ENCODE measurements around the gene RRAGC.
"Not testable (repeated sequence)": the region's sequence is repeated elsewhere in the genome, so short reads cannot be mapped to it uniquely, and the experiment has no call there.

Gene RRAGC

DNA sequence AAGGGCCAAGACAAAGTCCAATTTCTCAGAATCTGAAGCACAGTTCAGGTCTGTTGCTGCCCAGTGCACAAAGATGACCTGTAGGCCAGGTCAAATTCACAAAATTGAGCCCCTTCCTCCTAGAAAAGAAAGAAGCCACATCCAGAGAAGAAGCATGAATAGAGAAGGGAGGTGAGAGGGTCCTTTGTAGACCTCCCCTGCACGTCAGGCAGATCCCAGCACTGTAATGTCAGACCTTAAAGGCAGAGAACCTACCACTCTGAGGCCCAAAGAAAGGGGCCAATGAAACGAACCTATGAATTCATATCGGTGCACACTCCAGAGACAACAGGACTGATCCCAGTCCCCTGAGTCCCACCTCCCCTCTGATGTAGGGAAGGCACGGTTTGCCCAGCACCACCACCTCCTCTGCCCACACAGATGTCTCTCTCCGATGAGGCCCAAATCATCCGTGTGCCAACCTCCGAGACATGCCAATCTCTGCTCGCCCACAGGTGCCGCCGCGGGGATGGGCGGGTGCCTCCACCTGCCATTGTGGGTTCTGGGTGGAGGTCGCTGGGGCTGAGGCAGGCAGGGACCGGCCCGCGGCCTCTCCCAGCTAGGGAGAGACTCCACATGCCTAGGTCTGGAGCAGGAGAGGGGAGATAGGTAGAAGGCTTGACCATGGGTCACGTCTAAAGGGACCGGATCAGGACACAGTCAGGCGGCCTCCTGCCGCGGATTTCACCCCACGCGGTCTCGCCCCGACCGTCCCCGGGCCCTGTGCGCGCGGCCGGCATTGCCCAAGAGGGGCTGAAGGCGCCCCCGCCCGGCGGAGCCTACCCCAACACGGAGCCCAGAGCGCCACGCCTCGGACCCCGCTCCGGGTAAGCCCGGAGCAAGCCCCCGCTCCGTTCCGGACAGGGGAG is 42.1 kb downstream of the RRAGC start:
- H3K4me3 ChIP-seq (ENCODE audit: low read length) = peak overlapping the region; percentile 78; the same call in 1 of the 2 replicates
- no peaks in the 10 kb centered on the region; the same call in 1 of the 2 replicates for H3K4me1 ChIP-seq (ENCODE audit: control insufficient read depth, insufficient read depth, low read length)
- H3K9me3 ChIP-seq (ENCODE audit: control insufficient read depth, insufficient read depth, low read length) = no peaks in the 10 kb centered on the region
- H3K36me3 ChIP-seq (ENCODE audit: control insufficient read depth, insufficient read depth, low read length) = no peaks in the 10 kb centered on the region
- H3K27me3 ChIP-seq (ENCODE audit: control insufficient read depth, insufficient read depth, low read length) = no peaks in the 10 kb centered on the region; the same call in 1 of the 2 replicates
- no peak for DNase-seq (ENCODE audit: low read depth, low spot score)
- no CpG with 5 or more reads among the region's 45 CpGs for WGBS (ENCODE audit: insufficient coverage, insufficient read length)
- H3K27ac ChIP-seq (ENCODE audit: low read length) = no peak overlapping the region

DNA sequence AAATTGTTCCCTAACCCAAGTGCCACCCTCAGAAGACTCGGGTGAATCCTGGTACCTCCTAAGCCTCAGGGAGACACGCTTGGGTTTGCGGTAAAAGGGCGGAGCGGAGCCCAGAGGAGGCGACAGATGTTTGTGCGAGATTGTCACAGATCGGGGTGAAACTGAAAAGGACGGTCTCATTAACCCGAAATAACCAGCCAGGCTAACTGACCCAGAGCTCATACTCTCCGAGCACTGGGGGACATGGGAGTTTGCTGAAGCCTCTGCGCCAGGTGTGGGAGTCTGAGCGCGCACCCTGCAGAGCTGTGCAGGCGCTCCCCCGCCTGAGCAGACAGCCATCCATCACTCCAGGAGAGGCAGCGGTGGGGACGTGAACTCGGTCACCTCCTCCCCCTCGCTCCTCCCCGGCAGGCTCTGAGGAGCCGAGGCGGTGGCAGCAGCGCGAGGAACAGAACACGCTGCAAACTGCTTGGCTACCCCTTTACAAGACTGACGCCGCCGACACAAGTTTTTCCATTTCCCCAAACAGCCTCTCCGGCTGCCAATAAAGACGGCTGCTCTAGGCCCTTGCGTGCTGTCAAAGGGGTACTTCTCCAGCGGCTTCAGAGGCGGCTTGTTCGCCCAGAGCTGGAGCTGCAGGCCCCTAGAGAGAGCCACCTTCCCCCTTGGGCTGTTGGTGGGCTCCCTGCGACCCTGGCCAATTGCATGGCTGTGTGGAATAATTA is 43.5 kb downstream of the RRAGC start:
- DNase-seq (ENCODE audit: low read depth, low spot score) = no peak
- H3K9me3 ChIP-seq (ENCODE audit: control insufficient read depth, insufficient read depth, low read length) = no peaks in the 10 kb centered on the region
- WGBS (ENCODE audit: insufficient coverage, insufficient read length) = no CpG with 5 or more reads among the region's 36 CpGs
- H3K4me3 ChIP-seq (ENCODE audit: low read length) = no peak overlapping the region
- no peaks in the 10 kb centered on the region for H3K36me3 ChIP-seq (ENCODE audit: control insufficient read depth, insufficient read depth, low read length)
- no peaks in the 10 kb centered on the region; the same call in 1 of the 2 replicates for H3K4me1 ChIP-seq (ENCODE audit: control insufficient read depth, insufficient read depth, low read length)
- H3K27ac ChIP-seq (ENCODE audit: low read length) = no peak overlapping the region
- no peaks in the 10 kb centered on the region; the same call in 1 of the 2 replicates for H3K27me3 ChIP-seq (ENCODE audit: control insufficient read depth, insufficient read depth, low read length)

DNA sequence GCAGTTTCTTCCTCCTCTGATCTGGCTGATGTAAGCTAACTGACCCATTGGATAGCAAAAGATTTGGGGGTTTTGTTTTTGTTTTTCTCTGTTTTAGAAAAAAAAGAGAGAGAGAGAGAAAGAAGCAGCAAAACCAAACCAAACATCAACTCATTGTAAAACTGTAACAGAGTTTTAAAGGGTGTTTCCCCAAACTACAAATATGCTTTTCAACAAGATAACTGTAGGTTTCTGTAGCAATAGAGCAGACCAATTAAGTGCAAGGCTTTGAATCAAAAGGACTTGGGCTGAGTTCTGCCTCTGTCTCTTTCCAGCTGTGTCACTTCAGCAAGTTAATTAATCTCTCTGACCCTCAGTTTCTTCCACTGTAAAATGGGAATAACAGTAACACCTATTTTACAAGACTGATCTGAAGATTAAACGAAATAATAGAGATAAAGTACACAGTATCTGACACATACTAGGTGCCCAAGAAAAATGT is 44.5 kb downstream of the RRAGC start:
- DNase-seq (ENCODE audit: low read depth, low spot score) = no peak
- Histone ChIP-seq H3K9me3 (ENCODE audit: control insufficient read depth, insufficient read depth, low read length) (no peaks in the 10 kb centered on the region), H3K4me3 (ENCODE audit: low read length) (no peak overlapping the region), H3K27me3 (ENCODE audit: control insufficient read depth, insufficient read depth, low read length) (no peaks in the 10 kb centered on the region; the same call in 1 of the 2 replicates), H3K4me1 (ENCODE audit: control insufficient read depth, insufficient read depth, low read length) (no peaks in the 10 kb centered on the region; the same call in 1 of the 2 replicates), H3K27ac (ENCODE audit: low read length) (no peak overlapping the region), H3K36me3 (ENCODE audit: control insufficient read depth, insufficient read depth, low read length) (no peaks in the 10 kb centered on the region)
- WGBS (ENCODE audit: insufficient coverage, insufficient read length) = no CpG with 5 or more reads among the region's 1 CpG

DNA sequence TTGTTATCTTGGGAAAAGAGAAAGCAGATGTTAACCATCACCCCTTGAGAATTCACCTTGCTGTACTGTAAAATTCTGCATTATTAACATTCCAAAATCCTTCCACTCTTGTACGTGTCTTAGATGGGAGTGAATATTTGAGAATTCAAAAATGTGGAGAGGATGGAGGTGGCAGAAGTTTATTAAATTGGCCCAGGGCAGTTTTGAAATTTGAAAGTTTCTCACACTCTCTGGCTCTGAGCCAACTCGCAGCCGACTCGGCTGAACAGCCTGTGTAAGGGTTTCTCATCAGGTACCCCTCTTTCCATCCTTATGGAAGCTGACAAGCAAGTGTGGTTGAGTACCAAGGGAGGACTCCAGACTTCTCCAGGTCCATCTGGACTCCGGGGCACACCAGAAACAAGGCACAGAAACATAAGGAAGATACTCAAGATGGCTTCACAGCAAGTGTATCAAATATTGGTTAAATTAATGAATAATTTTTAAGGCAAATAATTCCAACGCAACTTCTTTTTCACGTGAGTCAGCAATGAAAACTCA is 45.1 kb downstream of the RRAGC start:
- DNase-seq (ENCODE audit: low read depth, low spot score) = no peak
- no peaks in the 10 kb centered on the region; the same call in 1 of the 2 replicates for H3K4me1 ChIP-seq (ENCODE audit: control insufficient read depth, insufficient read depth, low read length)
- no peaks in the 10 kb centered on the region; the same call in 1 of the 2 replicates for H3K27me3 ChIP-seq (ENCODE audit: control insufficient read depth, insufficient read depth, low read length)
- no peak overlapping the region for H3K4me3 ChIP-seq (ENCODE audit: low read length)
- WGBS (ENCODE audit: insufficient coverage, insufficient read length) = no CpG with 5 or more reads among the region's 7 CpGs
- no peak overlapping the region for H3K27ac ChIP-seq (ENCODE audit: low read length)
- no peaks in the 10 kb centered on the region for H3K36me3 ChIP-seq (ENCODE audit: control insufficient read depth, insufficient read depth, low read length)
- no peaks in the 10 kb centered on the region for H3K9me3 ChIP-seq (ENCODE audit: control insufficient read depth, insufficient read depth, low read length)

DNA sequence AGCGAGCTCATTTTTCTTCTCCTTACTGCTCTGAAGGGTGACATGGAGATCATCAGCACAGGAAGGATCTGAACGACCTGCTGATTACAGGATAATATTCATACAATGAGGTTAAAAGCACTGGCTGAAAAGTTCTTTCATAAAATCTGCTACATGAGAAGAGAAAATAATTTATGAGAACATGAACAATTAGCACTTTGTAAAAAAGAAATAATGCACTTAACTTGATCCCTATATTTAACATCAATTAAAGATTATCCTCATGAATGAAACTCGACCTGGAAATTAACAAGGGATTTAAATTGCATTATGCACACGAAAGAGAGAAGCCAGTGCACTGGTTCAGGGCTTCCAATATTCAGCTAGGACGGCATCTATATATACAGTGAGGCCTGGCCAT is 46.6 kb downstream of the RRAGC start:
- H3K4me3 ChIP-seq (ENCODE audit: low read length) = no peak overlapping the region
- H3K9me3 ChIP-seq (ENCODE audit: control insufficient read depth, insufficient read depth, low read length) = no peaks in the 10 kb centered on the region
- H3K27me3 ChIP-seq (ENCODE audit: control insufficient read depth, insufficient read depth, low read length) = no peaks in the 10 kb centered on the region; the same call in 1 of the 2 replicates
- H3K4me1 ChIP-seq (ENCODE audit: control insufficient read depth, insufficient read depth, low read length) = no peaks in the 10 kb centered on the region; the same call in 1 of the 2 replicates
- no peak overlapping the region for H3K27ac ChIP-seq (ENCODE audit: low read length)
- DNase-seq (ENCODE audit: low read depth, low spot score) = no peak
- no peaks in the 10 kb centered on the region for H3K36me3 ChIP-seq (ENCODE audit: control insufficient read depth, insufficient read depth, low read length)
- no CpG with 5 or more reads among the region's 5 CpGs for WGBS (ENCODE audit: insufficient coverage, insufficient read length)

DNA sequence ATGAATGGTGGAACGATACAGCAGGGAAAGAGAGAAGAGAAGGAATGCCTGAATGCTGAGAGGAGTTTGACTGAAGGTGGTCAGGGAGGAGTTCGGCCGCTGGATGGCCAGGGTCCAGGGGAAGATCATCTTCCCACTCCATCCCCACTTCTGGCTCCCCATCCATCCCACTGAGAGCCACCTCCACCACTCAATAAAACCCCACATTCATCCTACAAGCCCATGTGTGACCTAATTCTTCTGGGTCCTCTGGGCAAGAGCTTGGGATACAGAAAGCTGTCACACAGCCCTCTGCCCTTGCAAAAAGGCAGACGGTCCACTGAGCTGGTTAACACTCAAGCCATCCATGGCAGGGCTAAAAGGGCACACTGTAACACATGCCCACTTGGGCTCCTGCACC is 48.1 kb downstream of the RRAGC start:
- not testable (repeated sequence) for H3K27ac ChIP-seq (ENCODE audit: low read length); H3K36me3 ChIP-seq (ENCODE audit: control insufficient read depth, insufficient read depth, low read length); H3K27me3 ChIP-seq (ENCODE audit: control insufficient read depth, insufficient read depth, low read length); H3K9me3 ChIP-seq (ENCODE audit: control insufficient read depth, insufficient read depth, low read length); H3K4me3 ChIP-seq (ENCODE audit: low read length); H3K4me1 ChIP-seq (ENCODE audit: control insufficient read depth, insufficient read depth, low read length); DNase-seq (ENCODE audit: low read depth, low spot score)
- no CpG with 5 or more reads among the region's 4 CpGs for WGBS (ENCODE audit: insufficient coverage, insufficient read length)

DNA sequence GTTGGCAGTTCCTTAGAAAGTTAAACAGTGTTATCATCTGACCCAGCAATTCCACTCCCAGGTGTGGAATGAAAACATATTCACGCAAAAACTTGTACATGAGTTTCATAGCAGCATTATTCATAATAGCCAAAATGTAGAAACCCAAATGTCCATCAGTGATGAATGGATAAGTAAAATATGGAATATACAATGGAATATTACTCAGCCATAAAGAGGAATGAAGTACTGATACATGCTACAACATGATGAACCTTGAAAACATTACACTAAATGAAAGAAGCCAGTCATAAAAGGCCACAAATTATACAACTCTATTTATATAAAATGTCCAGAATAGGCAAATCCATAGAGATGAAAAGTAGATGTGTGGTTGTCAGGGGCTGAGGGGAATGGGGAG is 53.5 kb downstream of the RRAGC start:
- no peak overlapping the region for H3K27ac ChIP-seq (ENCODE audit: low read length)
- no CpG with 5 or more reads among the region's 1 CpG for WGBS (ENCODE audit: insufficient coverage, insufficient read length)
- H3K9me3 ChIP-seq (ENCODE audit: control insufficient read depth, insufficient read depth, low read length) = no peaks in the 10 kb centered on the region
- H3K4me3 ChIP-seq (ENCODE audit: low read length) = no peak overlapping the region
- H3K36me3 ChIP-seq (ENCODE audit: control insufficient read depth, insufficient read depth, low read length) = no peaks in the 10 kb centered on the region
- DNase-seq (ENCODE audit: low read depth, low spot score) = no peak
- no peaks in the 10 kb centered on the region; the same call in 1 of the 2 replicates for H3K4me1 ChIP-seq (ENCODE audit: control insufficient read depth, insufficient read depth, low read length)
- peaks cover 10% of the 10 kb centered on the region; the same call in 1 of the 2 replicates for H3K27me3 ChIP-seq (ENCODE audit: control insufficient read depth, insufficient read depth, low read length)

DNA sequence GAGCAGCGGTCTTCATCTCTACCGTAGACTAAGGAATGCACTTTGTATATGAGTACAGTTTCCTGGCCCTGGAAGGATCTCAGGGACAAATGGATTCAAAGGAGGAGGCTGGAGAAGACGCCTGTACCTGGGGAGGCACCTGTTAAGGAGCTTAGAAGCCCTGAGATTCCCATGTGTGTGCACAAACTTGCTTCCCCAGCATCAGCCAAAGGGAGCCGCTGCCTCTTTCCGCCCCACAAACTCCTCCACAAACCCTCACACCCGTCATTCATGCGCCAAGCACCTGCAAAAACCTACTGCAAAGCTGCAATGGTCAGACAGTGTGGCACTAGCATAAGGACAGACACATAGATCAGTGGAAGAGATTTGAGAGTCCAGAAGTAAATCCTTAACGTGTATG is 54.5 kb downstream of the RRAGC start:
- DNase-seq (ENCODE audit: low read depth, low spot score) = no peak
- WGBS (ENCODE audit: insufficient coverage, insufficient read length) = no CpG with 5 or more reads among the region's 8 CpGs
- no peaks in the 10 kb centered on the region for H3K9me3 ChIP-seq (ENCODE audit: control insufficient read depth, insufficient read depth, low read length)
- H3K4me1 ChIP-seq (ENCODE audit: control insufficient read depth, insufficient read depth, low read length) = peaks cover 2% of the 10 kb centered on the region; the same call in 1 of the 2 replicates
- no peak overlapping the region for H3K27ac ChIP-seq (ENCODE audit: low read length)
- H3K36me3 ChIP-seq (ENCODE audit: control insufficient read depth, insufficient read depth, low read length) = no peaks in the 10 kb centered on the region
- peaks cover 10% of the 10 kb centered on the region; the same call in 1 of the 2 replicates for H3K27me3 ChIP-seq (ENCODE audit: control insufficient read depth, insufficient read depth, low read length)
- no peak overlapping the region for H3K4me3 ChIP-seq (ENCODE audit: low read length)

DNA sequence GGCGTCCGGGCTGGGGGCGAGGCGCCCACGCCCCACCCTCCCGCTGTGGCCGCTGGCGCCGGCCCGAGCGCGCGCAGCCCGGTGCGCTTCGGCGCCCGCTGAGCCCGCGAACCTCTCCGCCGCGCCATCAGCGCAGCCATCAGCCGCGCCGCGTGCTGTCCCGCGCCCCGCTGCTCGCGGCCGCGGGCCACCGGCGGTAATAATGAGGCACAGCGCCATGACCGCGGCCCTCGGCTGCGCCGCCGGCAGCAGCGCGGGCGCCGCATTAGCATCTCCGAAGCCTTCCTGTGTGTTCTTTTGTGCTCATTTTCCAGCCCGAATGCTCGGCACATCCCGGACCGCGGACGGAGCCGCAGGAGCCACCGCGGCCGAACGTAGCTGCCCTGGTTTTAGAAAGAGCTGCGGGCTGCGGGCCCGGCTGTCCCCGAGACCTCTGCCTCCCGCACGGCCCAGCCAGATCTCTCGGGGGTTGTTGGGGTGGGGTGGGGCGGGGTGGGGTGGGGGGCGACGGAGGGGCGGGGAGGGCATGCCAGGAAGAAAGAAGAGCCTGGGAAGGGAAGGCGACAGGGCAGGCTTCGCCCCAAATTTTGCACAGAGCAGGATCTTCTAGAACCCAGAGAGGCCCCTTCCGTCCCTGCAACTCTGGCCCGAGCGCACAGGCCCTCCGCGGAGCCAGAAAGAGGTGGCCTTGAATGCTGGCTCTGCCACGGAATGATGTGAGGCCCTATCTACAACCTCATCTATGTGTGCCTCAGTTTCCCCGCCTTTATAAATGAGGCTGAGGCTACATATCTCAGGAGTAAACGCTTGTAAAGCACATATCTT is 55.3 kb downstream of the RRAGC start:
- H3K4me3 ChIP-seq (ENCODE audit: low read length) = peak overlapping the region; percentile 33; the same call in 1 of the 2 replicates
- H3K27me3 ChIP-seq (ENCODE audit: control insufficient read depth, insufficient read depth, low read length) = peaks cover 10% of the 10 kb centered on the region; the same call in 1 of the 2 replicates
- H3K36me3 ChIP-seq (ENCODE audit: control insufficient read depth, insufficient read depth, low read length) = no peaks in the 10 kb centered on the region
- H3K9me3 ChIP-seq (ENCODE audit: control insufficient read depth, insufficient read depth, low read length) = no peaks in the 10 kb centered on the region
- H3K4me1 ChIP-seq (ENCODE audit: control insufficient read depth, insufficient read depth, low read length) = peaks cover 2% of the 10 kb centered on the region; the same call in 1 of the 2 replicates
- no CpG with 5 or more reads among the region's 81 CpGs for WGBS (ENCODE audit: insufficient coverage, insufficient read length)
- H3K27ac ChIP-seq (ENCODE audit: low read length) = no peak overlapping the region
- DNase-seq (ENCODE audit: low read depth, low spot score) = no peak
